ENCODE measurements around the gene MCRS1.

Gene MCRS1

DNA sequence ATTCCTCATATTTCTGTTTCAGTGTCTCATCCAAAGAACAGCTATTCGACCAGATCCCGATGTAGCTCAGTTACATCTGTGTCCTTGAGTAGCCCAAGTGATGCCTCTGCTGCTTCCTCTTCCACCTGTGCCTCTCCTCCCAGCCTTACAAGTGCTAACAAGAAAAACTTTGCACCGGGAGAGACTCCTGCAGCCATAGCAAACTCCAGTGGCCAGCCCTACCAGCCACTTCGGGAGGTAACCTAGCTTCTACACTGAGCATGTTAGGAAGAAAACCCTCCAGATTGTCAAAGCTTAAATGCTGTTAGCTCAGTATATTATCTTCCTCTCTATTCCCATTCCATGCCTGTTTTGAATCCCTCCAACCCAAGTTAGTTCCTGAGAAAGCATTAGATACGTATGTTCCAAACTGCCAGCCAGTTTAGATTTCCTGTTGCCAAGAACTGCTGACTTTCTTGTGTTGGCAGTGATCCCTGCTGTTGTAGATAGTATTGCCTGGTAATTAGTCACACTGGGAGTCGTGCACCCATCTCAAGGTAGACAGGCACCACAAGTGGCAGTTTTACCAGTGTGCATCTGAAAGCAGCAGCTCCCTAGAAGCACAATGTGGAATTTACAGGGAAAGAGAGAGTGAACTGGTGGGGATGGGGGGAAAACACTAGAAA is 43.1 kb downstream of the MCRS1 start:
- TF ChIP-seq, protein P1, sequence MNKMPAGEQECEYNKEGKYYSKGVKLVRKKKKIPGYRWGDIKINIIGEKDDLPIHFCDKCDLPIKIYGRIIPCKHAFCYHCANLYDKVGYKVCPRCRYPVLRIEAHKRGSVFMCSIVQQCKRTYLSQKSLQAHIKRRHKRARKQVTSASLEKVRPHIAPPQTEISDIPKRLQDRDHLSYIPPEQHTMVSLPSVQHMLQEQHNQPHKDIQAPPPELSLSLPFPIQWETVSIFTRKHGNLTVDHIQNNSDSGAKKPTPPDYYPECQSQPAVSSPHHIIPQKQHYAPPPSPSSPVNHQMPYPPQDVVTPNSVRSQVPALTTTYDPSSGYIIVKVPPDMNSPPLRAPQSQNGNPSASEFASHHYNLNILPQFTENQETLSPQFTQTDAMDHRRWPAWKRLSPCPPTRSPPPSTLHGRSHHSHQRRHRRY (tag by site-specific recombination; IDR thresholded peaks at IDR 0.05) = no peak
- TF ChIP-seq TCF7L2 (IDR thresholded peaks at IDR 0.05; ENCODE audit: borderline replicate concordance, low read depth, low read length) (no peak), PRDM1 (tag by site-specific recombination; IDR thresholded peaks at IDR 0.05) (peak; percentile 49; the same call in 1 of the 2 replicates), GLIS1 (tag by site-specific recombination; IDR thresholded peaks at IDR 0.05) (no peak), ZNF449 (tag by site-specific recombination; IDR thresholded peaks at IDR 0.05) (no peak), ZBTB48 (tag by site-specific recombination; IDR thresholded peaks at IDR 0.05) (no peak), ZNF24 (tag by site-specific recombination; IDR thresholded peaks at IDR 0.05) (no peak)
- TF ChIP-seq, protein P2, sequence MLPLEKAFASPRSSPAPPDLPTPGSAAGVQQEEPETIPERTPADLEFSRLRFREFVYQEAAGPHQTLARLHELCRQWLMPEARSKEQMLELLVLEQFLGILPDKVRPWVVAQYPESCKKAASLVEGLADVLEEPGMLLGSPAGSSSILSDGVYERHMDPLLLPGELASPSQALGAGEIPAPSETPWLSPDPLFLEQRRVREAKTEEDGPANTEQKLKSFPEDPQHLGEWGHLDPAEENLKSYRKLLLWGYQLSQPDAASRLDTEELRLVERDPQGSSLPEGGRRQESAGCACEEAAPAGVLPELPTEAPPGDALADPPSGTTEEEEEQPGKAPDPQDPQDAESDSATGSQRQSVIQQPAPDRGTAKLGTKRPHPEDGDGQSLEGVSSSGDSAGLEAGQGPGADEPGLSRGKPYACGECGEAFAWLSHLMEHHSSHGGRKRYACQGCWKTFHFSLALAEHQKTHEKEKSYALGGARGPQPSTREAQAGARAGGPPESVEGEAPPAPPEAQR (tag by site-specific recombination; IDR thresholded peaks at IDR 0.05) = no peak
- CTCF ChIA-PET = interaction anchor here (0.6 to 5.4 kb wide), 9 partner anchors 10 to 177 kb away, joined by 3 to 40 read pairs (median 3); no protein-coding TSS in a partner anchor
- no peaks in the 10 kb centered on the region for H3K9me3 ChIP-seq (ENCODE audit: control insufficient read depth, insufficient read depth, low read depth, low read length)
- no peaks in the 10 kb centered on the region for H3K4me1 ChIP-seq (ENCODE audit: control insufficient read depth, insufficient read depth, low read length)
- H3K36me3 ChIP-seq (ENCODE audit: control insufficient read depth in 2 of 2, insufficient read depth in 1 of 2, low read length in 2 of 2) = peaks cover 8 to 41% of the 10 kb centered on the region in 2 experiments; a peak in 2 of 3 replicates
- POLR2A ChIA-PET = no interaction called here
- H3K27ac ChIP-seq (ENCODE audit: extremely low read depth, low read depth, low read length) = no peak overlapping the region
- no peak overlapping the region for H3K4me3 ChIP-seq (ENCODE audit: low read depth, low read length)

GRCh38 chr12:49521389-49521788 is 46.6 kb downstream of the MCRS1 start:
- Histone ChIP-seq H3K27ac (ENCODE audit: extremely low read depth, low read depth, low read length) (no peak overlapping the region), H3K9me3 (ENCODE audit: control insufficient read depth, insufficient read depth, low read depth, low read length) (no peaks in the 10 kb centered on the region), H3K36me3 (ENCODE audit: control insufficient read depth in 2 of 2, insufficient read depth in 1 of 2, low read length in 2 of 2) (peaks cover 8 to 36% of the 10 kb centered on the region in 2 experiments), H3K4me1 (ENCODE audit: control insufficient read depth, insufficient read depth, low read length) (peaks cover 5% of the 10 kb centered on the region), H3K4me3 (ENCODE audit: low read depth, low read length) (no peak overlapping the region)
- POLR2A ChIA-PET = no interaction called here
- no peak for TF ChIP-seq ZNF596 (tag by site-specific recombination; IDR thresholded peaks at IDR 0.05)
- TF ChIP-seq KLF17 (tag by site-specific recombination; IDR thresholded peaks at IDR 0.05) = no peak
- TF ChIP-seq ZNF426 (tag by site-specific recombination; IDR thresholded peaks at IDR 0.05) = no peak
- TF ChIP-seq ZBTB17 (tag by site-specific recombination; IDR thresholded peaks at IDR 0.05) = no peak
- no peak for TF ChIP-seq ZNF324 (tag by site-specific recombination; IDR thresholded peaks at IDR 0.05)
- TF ChIP-seq ZNF274 (IDR thresholded peaks at IDR 0.05; ENCODE audit: low read length) = no peak
- no peak for TF ChIP-seq ZNF274 (tag by site-specific recombination; IDR thresholded peaks at IDR 0.05; ENCODE audit: borderline replicate concordance)
- TF ChIP-seq, protein P3, sequence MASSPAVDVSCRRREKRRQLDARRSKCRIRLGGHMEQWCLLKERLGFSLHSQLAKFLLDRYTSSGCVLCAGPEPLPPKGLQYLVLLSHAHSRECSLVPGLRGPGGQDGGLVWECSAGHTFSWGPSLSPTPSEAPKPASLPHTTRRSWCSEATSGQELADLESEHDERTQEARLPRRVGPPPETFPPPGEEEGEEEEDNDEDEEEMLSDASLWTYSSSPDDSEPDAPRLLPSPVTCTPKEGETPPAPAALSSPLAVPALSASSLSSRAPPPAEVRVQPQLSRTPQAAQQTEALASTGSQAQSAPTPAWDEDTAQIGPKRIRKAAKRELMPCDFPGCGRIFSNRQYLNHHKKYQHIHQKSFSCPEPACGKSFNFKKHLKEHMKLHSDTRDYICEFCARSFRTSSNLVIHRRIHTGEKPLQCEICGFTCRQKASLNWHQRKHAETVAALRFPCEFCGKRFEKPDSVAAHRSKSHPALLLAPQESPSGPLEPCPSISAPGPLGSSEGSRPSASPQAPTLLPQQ (tag by site-specific recombination; IDR thresholded peaks at IDR 0.05) = no peak
- no peak for TF ChIP-seq TRIM28 (IDR thresholded peaks at IDR 0.05; ENCODE audit: borderline replicate concordance, low read length)
- no peak for TF ChIP-seq SALL2 (tag by site-specific recombination; IDR thresholded peaks at IDR 0.05; ENCODE audit: borderline replicate concordance)
- CTCF ChIA-PET = interaction anchor here (19.4 kb wide), 1 partner anchor 160 kb away, joined by 517 read pairs; the partner anchor contains the start of gene SPATS2
